CD4-positive, alpha-beta T cell treated with Interleukin-10 for 1 hour (primary cell): ENCODE results near the gene ZBTB25.
A peak's percentile ranks its signal among the peaks of the same experiment; 100 is the strongest.

ENCODE experiments used
- DNase-seq: peaks from one replicate; pipeline ENCODE4 v3.0.0-alpha.2; 2020

ZBTB25 gene

DNA sequence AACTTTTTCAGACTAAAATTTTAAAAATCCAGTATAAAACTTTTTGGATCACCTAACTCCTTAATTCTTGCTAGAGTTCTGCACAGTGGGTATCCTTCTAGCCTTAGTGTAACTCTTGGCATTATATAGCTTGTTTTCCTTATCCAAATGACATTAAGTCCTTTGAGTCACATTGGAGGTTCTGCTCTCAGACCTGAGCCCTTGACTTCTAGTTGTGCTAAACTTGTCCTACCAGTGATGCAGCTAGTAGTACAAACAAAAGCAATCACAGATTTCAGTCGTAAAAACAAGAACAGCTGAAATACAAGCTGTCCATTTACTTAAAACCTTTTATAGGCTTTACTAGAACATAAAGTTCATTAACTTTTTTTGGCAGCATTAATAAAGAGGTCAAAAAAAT, 11.4 kb upstream of the ZBTB25 start:
- DNase-seq = no peak

DNA sequence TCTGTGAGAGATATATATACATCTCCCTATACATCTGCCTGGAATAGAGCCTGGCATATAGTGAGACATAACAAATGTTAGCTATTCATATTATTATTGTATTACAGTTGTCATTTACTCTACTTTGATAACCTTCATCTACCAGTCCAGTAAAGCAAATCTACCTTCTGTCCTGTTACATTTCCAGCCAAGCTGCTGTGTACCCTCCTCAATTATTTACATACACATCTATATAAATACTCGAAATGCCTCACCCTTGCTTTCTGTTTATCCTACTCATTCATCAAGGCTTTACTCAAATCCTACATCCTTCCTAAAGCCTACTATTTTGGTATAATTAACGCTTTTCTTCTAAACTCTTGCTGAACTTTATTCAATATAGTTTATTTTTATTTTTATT, 9.6 kb upstream of the ZBTB25 start:
- DNase-seq = no peak

DNA sequence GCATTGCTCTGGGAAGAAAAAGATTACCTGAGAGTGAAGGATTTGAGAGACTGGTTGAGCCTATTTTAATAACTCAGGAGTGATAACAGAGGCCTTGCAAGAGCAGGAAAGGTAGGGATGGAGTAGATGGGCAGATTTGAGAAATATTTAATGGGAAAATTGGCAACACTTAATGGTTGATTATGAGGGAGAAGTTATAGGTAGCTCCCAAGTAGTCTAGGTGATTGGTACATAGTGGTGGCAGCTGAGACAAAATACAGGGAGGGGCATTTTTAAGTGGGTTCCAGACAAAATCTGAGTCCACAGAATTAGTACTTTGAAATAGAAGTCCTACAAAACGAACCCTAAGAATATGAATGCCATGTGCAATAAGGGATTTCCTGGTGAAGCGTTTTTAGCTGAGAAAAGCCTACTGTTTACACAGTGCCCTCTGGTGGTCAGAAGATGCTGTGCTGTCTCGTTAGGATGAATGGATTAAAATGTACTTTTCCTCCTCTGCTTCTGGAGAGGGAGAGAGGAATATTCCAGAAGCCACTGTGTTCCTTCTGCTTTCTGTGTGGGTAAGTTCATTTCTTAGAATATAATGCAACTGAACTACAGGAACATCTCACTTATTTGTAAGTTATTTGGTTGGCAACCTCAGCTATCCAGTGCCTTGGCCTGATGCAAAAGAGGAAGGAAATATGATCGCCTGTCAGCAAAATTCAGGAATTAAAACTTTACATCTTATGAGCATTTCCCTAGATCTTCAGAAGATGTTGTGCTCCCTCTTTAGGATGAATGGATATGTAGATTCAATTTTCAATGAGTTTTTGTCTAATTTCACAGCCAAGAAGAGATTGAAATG, 7.4 kb upstream of the ZBTB25 start:
- DNase-seq = peak; percentile 80

DNA sequence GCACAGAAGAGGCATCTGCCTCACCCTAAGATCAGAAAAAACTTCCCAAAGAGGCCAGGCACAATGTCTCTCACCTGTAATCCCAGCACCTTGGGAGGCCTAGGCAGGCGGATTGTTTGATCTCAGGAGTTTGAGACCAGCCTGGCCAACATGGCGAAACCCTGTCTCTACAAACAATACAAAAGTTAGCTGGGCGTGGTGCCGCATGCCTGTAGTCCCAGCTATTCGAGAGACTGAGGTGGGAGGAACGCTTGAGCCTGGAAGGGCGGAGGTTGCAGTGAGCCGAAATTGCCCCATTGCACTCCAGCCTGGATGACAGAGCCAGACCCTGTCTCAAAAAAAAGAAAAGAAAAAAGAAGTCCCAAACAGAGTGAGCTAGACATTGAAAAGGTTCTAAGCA, 5.4 kb upstream of the ZBTB25 start:
- no peak for DNase-seq

DNA sequence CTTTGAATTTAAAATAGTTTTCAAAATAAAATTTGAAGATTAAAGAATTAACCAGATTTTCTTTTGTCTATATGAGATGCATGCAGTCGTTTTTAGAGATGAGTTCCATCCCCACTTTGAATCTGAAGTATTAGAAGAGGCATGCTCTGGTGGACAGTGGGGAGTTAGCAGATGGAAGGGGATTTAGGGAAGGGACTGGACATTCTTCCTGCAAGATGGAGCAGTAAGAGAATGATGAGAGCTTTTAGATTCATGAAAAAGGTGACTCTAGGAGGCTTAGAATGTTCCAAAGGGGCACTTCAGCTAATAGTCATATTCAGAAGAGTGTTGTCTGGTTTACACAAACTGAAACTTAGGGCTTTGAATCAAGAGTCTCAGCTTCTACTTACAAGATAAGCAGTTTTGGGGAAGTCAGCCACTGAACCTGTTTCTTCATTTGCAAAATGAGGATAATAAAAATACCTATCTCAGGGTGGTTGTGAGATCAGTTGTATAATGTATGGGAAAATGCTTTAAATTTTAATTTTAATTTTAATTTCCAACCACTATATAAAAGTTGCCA, 4.7 kb upstream of the ZBTB25 start:
- no peak for DNase-seq

DNA sequence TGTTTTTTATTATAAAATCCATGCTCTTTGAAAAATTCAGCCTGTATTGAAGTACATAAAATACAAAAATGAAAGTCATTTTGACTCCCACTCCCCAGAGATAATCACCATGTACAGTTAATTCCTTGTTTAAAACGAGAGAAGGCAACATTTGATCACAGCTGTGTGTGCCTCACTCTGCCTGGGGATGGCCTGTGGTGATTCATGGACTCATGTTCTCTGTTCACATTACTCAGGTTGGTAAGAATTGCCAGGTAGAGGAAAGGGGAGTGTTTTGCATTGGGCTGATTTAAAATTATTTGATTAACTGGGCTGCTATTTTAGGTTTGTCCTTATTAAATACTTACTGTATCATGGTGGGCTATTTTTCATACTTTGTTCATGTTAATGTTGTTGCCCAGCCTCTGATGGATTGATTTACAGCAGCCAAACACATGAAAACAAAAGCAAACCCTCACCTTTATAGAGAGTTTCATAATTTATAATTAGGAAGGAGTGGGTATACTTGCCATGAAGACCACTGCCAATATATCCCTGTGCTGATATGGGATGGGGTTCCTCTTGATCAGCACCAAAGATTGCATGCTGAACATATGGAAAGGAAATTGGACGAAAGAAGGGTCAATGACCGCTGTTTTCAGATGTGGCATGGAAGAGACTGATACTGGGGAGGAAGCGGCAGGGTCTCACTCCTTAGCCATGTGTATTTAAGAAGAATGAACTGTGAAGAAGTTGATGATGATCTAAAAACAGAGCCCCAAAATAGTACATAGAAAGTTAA, 3.9 kb upstream of the ZBTB25 start:
- no peak for DNase-seq

DNA sequence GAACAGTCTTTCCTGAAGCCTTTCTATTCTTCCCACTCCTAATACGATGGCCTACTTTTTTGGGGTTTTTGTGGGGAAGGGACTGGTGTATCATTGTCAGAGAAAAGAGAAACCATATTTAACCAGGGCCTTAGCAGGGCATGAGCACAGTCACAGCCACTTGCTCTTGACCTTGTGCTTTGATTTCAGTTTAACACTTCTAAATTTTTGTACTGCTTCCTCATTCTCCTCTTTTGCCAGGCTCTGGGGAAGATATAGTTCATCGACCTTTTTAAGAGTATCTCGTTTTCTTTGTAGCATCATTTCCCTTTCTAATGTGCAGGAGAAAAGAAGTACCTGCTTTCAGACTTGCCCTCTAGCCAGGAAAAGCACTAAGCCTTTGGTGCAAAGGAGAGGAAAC, 3.1 kb upstream of the ZBTB25 start:
- peak; percentile 28 for DNase-seq

DNA sequence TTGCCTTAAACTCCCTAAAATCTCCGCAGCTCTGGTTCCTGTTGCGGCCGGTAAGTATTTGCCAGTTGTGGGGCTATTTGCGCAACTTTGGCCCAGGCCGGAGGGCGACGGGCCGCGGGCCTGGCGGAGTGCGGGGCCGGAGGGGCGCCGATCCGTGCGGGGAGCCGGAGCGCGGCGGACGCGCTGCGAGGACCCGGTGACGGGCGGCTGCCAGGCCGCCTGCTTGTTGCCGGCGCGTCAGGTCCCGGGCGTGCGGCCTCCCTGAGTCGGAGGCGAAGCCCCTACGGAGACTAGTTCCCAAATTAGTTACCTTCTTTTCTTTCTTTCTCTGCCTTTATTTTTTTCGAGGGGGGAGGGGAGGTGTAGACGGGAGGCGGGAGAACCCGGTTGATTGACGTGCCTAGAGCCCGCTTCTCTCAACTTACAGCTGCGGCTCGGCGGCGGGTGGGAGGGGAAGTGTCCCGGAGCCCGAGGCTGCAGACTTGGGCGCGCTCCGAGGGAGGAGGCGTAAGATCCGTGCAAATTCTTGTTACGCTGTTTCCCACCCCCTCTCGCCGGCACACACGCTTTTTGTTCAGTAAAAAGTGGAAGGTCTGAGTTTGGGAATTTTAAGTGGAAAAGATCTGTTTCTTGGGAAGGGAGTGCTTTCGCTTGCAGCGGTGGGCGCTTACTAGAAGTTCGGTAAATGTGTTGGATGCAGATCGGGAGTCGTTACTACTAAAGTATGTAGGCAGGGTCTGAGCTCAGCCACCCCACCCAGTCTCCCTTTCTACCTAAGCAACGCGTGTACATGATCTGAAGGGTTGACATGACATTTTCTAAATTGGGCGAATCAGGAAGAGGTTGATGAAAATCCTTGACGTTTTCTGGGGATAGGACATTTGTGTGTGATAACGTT, 1.5 kb upstream of the ZBTB25 start:
- DNase-seq = peak; percentile 89

DNA sequence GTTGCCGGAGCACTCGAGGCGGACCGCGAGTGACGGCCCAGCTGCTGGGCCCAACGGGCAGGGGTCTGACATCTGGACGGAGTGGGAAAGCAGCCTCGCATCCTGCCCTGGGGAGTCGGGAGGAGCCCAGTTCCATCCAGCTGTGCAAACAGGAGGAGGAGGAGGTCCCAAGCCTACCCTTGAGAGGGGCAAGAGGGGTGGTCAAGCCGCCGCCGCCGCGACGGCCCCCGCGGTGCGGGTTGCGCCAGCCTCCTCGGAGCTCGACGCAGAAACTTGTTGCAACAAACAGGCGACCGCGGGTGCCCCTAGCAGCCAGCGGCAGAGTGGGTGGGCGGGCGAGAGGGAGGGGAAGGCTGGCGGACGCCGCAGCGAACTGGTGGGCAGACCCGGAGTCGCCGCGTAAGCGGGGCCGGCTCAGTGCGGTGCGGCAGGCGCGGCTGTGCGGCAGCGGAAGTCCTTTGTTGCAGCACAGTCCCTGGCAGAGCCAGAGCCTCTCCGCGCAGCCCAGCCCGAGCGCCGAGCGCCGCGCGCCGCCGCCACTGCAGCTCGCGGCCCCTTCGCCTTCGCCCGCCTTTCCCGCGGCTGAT, 765 bp upstream of the ZBTB25 start, which contains the start of gene ZBTB1:
Gene ZBTB1, plus strand, starts transcription at position 461 of the 587 bp plus-strand sequence. CDS start 16,735 bp downstream, outside the sequence.
- peak; percentile 87 for DNase-seq

DNA sequence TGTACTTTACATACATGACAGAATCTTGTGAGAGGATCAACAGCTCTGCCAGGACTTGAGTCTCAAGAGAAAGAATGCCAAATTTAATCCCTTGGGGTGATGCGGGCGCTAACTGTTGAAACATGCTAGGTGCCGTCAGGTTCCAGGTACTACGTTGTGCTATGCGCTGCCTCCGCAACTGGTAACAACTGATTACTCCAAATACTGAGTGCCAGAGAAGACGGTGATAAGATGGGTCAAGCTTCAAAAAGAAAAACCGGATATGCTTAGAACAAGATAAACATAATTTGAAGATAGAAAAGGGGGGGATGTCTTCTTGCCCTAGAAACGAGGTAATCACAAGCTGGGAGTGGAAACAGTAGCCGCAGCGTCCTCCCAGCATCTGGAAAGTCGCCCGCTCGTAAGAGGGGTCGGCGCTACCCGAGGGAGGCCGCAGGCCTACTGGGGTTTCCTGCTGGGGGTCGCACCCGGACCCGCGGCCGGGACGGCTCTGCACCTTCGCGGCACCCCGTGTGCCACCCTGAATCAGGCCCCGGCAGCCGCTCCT, 678 bp downstream of the ZBTB25 start:
- DNase-seq = peak; percentile 54

DNA sequence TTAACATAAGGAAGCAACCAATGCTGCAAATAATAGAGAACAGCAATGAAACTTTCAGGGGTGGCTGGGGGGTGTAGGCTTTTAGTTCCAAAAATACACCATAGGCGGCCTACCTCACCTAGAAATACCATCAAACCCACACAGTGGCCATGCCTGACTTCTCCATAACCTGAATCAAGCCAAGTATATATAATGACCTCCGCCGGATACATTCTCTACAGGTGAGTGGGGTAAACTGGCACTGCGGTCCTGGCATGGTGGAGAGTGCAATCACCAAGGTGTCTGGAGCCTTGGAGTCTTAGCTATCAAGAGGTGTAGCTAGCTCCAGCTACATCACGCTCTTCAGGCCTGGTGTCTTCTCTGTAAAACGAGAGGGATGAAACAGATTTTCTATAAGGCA, 1.2 kb downstream of the ZBTB25 start:
- DNase-seq = peak; percentile 50

DNA sequence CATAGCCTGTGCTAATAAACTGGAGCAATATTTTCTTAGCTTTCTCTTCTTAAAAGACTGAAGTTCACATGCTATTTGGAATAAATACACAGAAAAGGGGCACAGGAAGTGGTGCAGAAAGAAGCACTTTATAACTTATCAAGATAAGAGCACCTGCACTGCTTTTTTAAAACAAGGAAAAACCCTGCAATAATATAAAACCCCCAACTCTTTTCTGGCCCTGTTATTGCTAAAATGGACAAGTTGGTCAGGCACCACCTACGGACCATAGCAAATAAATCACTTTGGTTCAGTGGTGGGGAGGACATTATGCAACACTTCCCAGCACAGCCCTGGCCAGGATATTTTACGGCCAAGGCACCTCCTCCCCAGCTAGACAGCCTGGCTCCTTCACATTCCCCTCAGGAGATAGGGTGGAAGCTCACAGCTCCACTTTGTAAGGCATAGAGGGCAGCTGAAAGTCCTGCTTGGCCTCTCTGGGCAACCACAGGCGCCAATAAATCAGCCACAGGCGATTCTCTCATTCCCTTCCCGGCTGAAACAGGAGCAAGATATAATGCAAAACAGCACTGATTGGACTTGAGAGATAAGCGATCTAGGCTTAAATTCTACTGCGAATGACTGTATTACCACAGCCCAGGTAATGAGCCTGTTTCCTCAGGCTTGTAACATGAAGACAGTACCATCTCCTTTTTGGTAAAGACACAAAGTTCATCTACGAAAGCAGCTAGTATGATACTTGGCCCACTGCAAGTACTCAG, 2.0 kb downstream of the ZBTB25 start:
- DNase-seq = peak; percentile 50

DNA sequence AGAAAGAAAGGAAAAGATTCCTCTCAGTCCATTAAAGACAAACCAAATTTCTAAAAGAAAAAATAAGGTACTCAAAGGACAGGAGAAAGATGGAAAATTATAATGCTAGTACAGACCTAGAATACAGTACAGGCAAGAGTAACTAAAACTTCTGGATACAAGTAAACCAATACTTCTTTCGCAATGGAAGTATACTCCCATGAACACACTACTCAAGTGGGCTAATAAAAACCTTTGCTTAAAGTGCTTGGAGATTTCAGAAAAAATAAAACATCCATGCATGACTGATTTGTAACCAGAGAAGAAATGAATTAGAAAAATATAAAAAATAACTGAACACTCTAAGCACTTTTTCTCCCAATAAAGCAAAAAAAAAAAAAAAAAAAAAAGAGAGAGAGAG, 3.5 kb downstream of the ZBTB25 start:
- no peak for DNase-seq

DNA sequence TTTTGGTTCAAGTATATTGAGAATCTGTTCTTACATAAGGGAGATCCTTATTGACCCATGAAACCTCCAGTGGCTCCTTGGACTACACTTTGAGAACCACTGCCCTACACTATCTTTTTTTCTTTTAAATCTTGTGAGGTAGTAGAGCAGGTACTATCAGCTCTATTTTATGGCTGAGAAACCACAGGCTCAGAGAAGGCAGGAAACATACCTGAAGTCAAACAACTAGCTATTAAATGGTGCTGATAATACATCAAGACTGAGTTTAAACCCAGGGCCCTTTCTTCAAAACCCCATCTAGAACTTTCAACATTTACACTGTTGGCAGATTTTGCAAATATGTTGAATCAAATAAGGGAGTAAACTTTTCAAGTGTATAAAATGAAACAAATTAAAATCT, 6.9 kb downstream of the ZBTB25 start:
- DNase-seq = no peak

DNA sequence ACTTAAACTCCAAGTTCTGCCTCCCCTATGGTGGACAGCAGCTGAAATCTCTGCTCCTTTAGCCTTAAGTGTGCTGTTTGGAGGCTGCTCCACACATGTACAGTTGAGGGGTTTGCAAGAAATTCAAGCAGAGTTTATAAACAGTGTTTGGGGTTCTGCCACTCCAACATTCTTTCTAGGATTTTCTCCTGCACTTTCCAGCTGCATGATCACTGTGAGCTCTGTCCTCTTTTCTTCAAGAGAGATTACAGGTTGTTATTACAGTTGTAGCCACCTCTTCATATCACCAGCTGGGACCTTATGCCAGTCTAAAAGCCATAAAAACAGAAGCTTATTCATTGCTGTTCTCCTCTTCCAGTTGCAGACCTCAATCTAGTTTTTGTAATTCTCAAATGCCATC, 8.4 kb downstream of the ZBTB25 start:
- DNase-seq = no peak

DNA sequence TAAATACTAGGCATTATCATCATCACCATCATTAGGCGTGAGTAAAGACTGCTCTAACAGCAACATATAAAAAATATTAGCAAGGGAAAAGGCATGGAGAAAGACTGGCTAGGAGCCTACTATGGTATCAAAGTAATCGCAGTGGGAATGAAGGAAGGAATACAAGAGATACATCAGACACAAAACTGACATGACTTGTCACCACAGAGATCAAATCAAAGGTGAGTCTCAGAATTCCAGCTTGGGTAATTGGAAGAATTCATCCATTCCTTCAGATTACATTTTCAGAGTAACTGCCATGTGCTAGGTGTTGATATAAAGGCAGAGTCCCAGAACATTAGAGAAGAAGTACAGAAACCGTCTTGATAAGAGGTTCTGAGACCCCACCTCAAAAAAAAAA, 10.2 kb downstream of the ZBTB25 start:
- no peak for DNase-seq

DNA sequence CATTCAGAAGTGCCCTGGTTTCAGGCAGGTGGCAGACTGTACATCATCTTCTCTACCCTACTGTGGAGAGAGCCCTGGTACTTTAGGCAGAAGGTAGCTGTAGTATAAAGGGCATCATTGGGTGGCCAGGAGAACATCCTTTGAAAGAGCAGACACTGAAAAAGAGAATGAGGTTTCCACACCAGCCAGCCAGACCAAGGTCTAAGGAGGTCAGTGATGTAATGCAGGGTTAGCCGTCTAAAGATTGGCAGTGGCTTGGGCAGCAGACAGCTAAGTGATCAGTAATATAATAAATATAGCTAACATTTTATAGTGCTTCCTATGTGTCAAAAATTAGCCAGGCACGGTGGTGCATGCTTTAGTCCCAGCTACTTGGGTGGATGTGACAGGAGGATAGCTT, 12.0 kb downstream of the ZBTB25 start:
- no peak for DNase-seq

DNA sequence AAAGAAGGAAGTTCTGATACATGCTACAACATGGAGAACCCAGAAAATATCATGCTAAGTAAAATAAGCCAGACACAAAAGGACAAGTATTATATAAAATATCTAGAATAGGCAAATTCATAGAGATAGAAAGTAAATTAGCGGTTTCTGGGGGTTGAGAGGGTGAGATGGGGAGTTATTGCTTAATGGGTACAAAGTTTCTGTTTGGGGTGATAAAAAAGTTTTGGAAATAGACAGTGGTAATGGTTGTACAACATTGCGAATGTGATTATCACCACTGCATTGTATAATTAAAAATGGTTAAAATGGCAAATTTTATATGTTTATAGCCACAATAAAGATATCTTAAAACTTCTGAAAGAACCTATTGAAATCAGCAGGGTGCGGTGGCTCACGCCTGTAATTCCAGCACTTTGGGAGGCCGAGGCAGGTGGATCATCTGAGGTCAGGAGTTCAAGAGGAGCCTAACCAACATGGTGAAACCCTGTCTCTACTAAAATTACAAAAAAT, 15.0 kb downstream of the ZBTB25 start:
- DNase-seq = no peak

DNA sequence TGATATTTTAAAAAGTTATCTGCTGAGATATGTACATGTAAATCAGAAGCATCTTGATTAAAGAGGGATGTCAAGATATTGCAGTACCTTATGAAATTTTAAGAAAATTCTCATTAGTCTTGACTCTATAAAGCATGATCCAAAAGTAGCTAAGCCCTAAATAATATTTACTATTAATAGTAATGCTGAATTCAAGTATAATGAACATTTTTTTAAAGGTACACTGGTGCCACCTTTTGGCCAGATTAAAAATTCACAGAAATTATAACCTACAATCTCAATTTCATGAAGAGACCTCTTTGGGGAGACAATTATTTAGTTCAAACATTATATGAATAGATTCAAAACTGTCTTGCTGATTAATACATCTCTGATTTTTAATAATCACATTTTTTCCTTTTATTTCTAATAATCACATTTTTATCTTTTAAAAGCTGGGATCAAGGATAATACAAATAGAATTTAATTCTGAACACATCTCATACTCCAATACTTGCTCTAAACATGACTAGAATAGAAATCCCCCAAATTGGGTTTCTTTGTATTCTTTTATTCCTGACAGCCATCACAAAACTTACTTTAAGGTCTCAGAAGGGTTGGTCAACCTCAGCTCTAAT, 24.9 kb downstream of the ZBTB25 start:
- peak; percentile 63 for DNase-seq

DNA sequence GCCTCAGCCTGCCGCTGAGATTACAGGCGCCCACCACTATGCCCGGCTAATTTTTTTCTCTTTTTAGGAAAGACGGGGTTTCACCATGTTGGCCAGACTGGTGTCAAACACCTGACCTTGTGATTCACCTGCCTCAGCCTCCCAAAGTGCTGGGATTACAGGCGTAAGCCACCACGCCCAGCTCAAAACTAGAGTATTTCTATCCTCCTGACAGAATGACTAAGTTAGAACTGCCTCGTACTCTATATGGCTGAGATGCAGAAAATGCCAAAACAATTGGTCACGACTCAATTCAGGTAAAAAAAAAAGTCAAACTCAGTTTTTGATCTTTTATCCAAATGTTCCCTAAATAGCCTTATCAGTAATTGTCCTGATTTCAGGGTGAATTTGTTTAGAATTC, 27.2 kb downstream of the ZBTB25 start:
- no peak for DNase-seq
